ENCODE results near the gene DEFB118. TPM values are rescaled to one million over a fixed set of nuclear protein-coding genes. Genes with fewer than 3 reads are reported as not detected.

DEFB118 gene
- not detected for total RNA-seq
- long read RNA-seq: 0 reads

GRCh38 chr20:31368301-31368700 lies at the start of gene DEFB118:
TSS of gene DEFB118 (plus strand) at chr20:31368601. CDS start at chr20:31368651, 50 bp downstream.
- intact Hi-C loops (cut with DNase I): no loop called here
- no peaks in the 10 kb centered on the region for H3K36me3 ChIP-seq
- H3K27me3 ChIP-seq: no peaks in the 10 kb centered on the region
- 13% methylated on average over 1 of the region's 2 CpGs for WGBS (ENCODE audit: insufficient coverage, low coverage, low lambda C conversion rate, missing lambda C conversion rate)
- TF ChIP-seq CTCF (IDR thresholded peaks at IDR 0.05) (no peak), POLR2A (IDR thresholded peaks at IDR 0.05) (no peak)
- H3K27ac ChIP-seq: no peak within 1 kb of the TSS
- no peak for ATAC-seq
- H3K9me3 ChIP-seq: no peaks in the 10 kb centered on the region
- no peaks in the 10 kb centered on the region for H3K4me1 ChIP-seq
- no peak within 1 kb of the TSS for H3K4me3 ChIP-seq
- DNase-seq: no peak

GRCh38 chr20:31322504-31322903 lies 45.9 kb upstream of the DEFB118 start:
- ATAC-seq: no peak
- Histone ChIP-seq H3K36me3 (no peaks in the 10 kb centered on the region), H3K27ac (no peak overlapping the region), H3K9me3 (no peaks in the 10 kb centered on the region), H3K27me3 (no peaks in the 10 kb centered on the region), H3K4me3 (no peak overlapping the region), H3K4me1 (no peaks in the 10 kb centered on the region)
- TF ChIP-seq CTCF (IDR thresholded peaks at IDR 0.05) (no peak), POLR2A (IDR thresholded peaks at IDR 0.05) (no peak)
- whole genome bisulfite sequencing (ENCODE audit: insufficient coverage, low coverage, low lambda C conversion rate, missing lambda C conversion rate): 37% methylated on average over 3 of the region's 3 CpGs
- intact Hi-C loops (cut with DNase I): no loop called here
- DNase-seq: no peak

- H3K36me3 ChIP-seq: no peaks in the 10 kb centered on the region
- no peaks in the 10 kb centered on the region for H3K27me3 ChIP-seq
- H3K27ac ChIP-seq: no peak overlapping the region
- H3K4me1 ChIP-seq: no peaks in the 10 kb centered on the region
- H3K9me3 ChIP-seq: no peaks in the 10 kb centered on the region
- DNase-seq: no peak
- TF ChIP-seq CTCF (IDR thresholded peaks at IDR 0.05): no peak
- TF ChIP-seq POLR2A (IDR thresholded peaks at IDR 0.05): no peak
- no peak for ATAC-seq
- H3K4me3 ChIP-seq: no peak overlapping the region
- intact Hi-C loops (cut with DNase I): no loop called here
Observed at GRCh38 chr20:31330893-31331292, 37.5 kb upstream of the DEFB118 start.

- no peaks in the 10 kb centered on the region for H3K36me3 ChIP-seq
- no peak overlapping the region for H3K27ac ChIP-seq
- no peaks in the 10 kb centered on the region for H3K9me3 ChIP-seq
- intact Hi-C loops (cut with DNase I): no loop called here
- H3K4me3 ChIP-seq: no peak overlapping the region
- ATAC-seq (no peak), DNase-seq (no peak)
- no peaks in the 10 kb centered on the region for H3K27me3 ChIP-seq
- no peak for TF ChIP-seq POLR2A (IDR thresholded peaks at IDR 0.05)
- no peak for TF ChIP-seq CTCF (IDR thresholded peaks at IDR 0.05)
- H3K4me1 ChIP-seq: no peaks in the 10 kb centered on the region
Observed at GRCh38 chr20:31341470-31341869, 26.9 kb upstream of the DEFB118 start.

- H3K4me3 ChIP-seq: no peak overlapping the region
- H3K27ac ChIP-seq: no peak overlapping the region
- 55% methylated on average over 1 of the region's 1 CpG for WGBS (ENCODE audit: insufficient coverage, low coverage, low lambda C conversion rate, missing lambda C conversion rate)
- H3K36me3 ChIP-seq: no peaks in the 10 kb centered on the region
- no peaks in the 10 kb centered on the region for H3K4me1 ChIP-seq
- DNase-seq (no peak), ATAC-seq (no peak)
- TF ChIP-seq POLR2A (IDR thresholded peaks at IDR 0.05) (no peak), CTCF (IDR thresholded peaks at IDR 0.05) (no peak)
- intact Hi-C loops (cut with DNase I): no loop called here
- H3K27me3 ChIP-seq: no peaks in the 10 kb centered on the region
- H3K9me3 ChIP-seq: no peaks in the 10 kb centered on the region
Observed at GRCh38 chr20:31355981-31356380, 12.4 kb upstream of the DEFB118 start.
